Common myeloid progenitor, CD34-positive (primary cell): Measurements from ENCODE around the gene ZBTB40.

Experiments
- CTCF ChIA-PET: fragments of 350-600 bp; sonication (Branson Sonifier 250); formaldehyde crosslinking; loops from one replicate; lab custom pipeline; 2021; ENCODE audit warnings: antibody characterized with exemption; lab: Charles Lee
- POLR2A ChIA-PET: fragments of 350-600 bp; sonication (Branson Sonifier 250); formaldehyde crosslinking; loops from one replicate; lab custom pipeline; 2021; ENCODE audit warnings: antibody characterized with exemption; lab: Charles Lee
- DNase-seq, 3 donors: peaks; one replicate each; pipeline versions ENCODE4 v3.0.0 to v3.0.0-alpha.2; 2013
- H3K27ac ChIP-seq, 2 experiments: 1 replicate in 1 of 2; 2 replicates in 1 of 2; pipeline ENCODE4 v1.7.0; 2013; ENCODE audit warnings: inconsistent platforms in 2 of 2, low read length in 2 of 2, mild to moderate bottlenecking in 2 of 2, low read depth in 1 of 2, moderate library complexity in 1 of 2; ENCODE audit not compliant: severe bottlenecking in 2 of 2, insufficient read depth in 1 of 2, poor library complexity in 1 of 2
- H3K27me3 ChIP-seq, 5 experiments: replicated peaks in 2 of 5; 1 replicate in 3 of 5; 2 replicates in 2 of 5; pipeline versions ENCODE4 v1.6.1 to v1.7.0; 2013; ENCODE audit warnings: low read length in 4 of 5, mild to moderate bottlenecking in 2 of 5, moderate library complexity in 2 of 5, inconsistent platforms in 1 of 5; ENCODE audit not compliant: insufficient read depth in 5 of 5, control insufficient read depth in 4 of 5
- H3K36me3 ChIP-seq, 4 experiments: 1 replicate in 2 of 4; 2 replicates in 2 of 4; pipeline versions ENCODE4 v1.6.1 to v1.7.0; 2013; ENCODE audit warnings: low read length in 3 of 4, control low read depth in 1 of 4, mild to moderate bottlenecking in 1 of 4; ENCODE audit not compliant: control insufficient read depth in 4 of 4, insufficient read depth in 4 of 4
- H3K4me1 ChIP-seq, 4 experiments: 1 replicate in 3 of 4; 2 replicates in 1 of 4; pipeline versions ENCODE4 v1.6.1 to v1.7.1; 2013; ENCODE audit warnings: low read length in 3 of 4, mild to moderate bottlenecking in 3 of 4, control low read depth in 1 of 4, inconsistent platforms in 1 of 4, moderate library complexity in 1 of 4; ENCODE audit not compliant: control insufficient read depth in 4 of 4, insufficient read depth in 4 of 4; ENCODE audit errors: control extremely low read depth in 1 of 4
- H3K4me3 ChIP-seq, 7 experiments: 1 replicate in 4 of 7; 2 replicates in 3 of 7; pipeline versions ENCODE4 v1.5.1 to v1.7.0; 2013; ENCODE audit warnings: mild to moderate bottlenecking in 7 of 7, low read length in 6 of 7, moderate library complexity in 6 of 7, inconsistent platforms in 2 of 7, low read depth in 2 of 7, control low read depth in 1 of 7; ENCODE audit not compliant: insufficient read depth in 4 of 7, control insufficient read depth in 1 of 7; ENCODE audit errors: extremely low read depth in 1 of 7
- H3K9me3 ChIP-seq, 5 experiments: 1 replicate in 4 of 5; 2 replicates in 1 of 5; pipeline versions ENCODE4 v1.6.1 to v1.7.1; 2013; ENCODE audit warnings: low read length in 4 of 5, mild to moderate bottlenecking in 2 of 5, inconsistent platforms in 1 of 5, low read depth in 1 of 5, moderate library complexity in 1 of 5; ENCODE audit not compliant: control insufficient read depth in 4 of 5, insufficient read depth in 2 of 5; ENCODE audit errors: control extremely low read depth in 1 of 5
- WGBS: methylation state at CpG from one replicate; pipeline ENCODE4 v1.1.5; 2013; ENCODE audit not compliant: insufficient coverage; 5-methylcytosine and 5-hydroxymethylcytosine counted together

Gene ZBTB40

GRCh38 chr1:22551591-22551990, 99.9 kb downstream of the ZBTB40 start:
- ChIA-PET POLR2A (no interaction called here), CTCF (no interaction called here)
- 84% methylated on average over 11 of the region's 17 CpGs for WGBS

GRCh38 chr1:22552021-22552420, 100.4 kb downstream of the ZBTB40 start:
- peaks cover 4 to 87% (median 23%) of the 10 kb centered on the region in 5 experiments for H3K27me3 ChIP-seq
- H3K9me3 ChIP-seq: no peaks in the 10 kb centered on the region
- H3K36me3 ChIP-seq: no peaks in the 10 kb centered on the region
- WGBS: 40% methylated on average over 1 of the region's 5 CpGs
- ChIA-PET CTCF (no interaction called here), POLR2A (no interaction called here)
- no peaks in the 10 kb centered on the region for H3K4me1 ChIP-seq
- H3K27ac ChIP-seq: no peak overlapping the region
- H3K4me3 ChIP-seq: no peak overlapping the region
- DNase-seq: no peak

More at GRCh38 chr1:22551591-22551990, 99.9 kb downstream of the ZBTB40 start:
- peaks cover 4 to 87% (median 23%) of the 10 kb centered on the region in 5 experiments for H3K27me3 ChIP-seq
- H3K9me3 ChIP-seq: no peaks in the 10 kb centered on the region
- no peaks in the 10 kb centered on the region for H3K36me3 ChIP-seq
- H3K27ac ChIP-seq: no peak overlapping the region
- DNase-seq: no peak
- no peaks in the 10 kb centered on the region for H3K4me1 ChIP-seq
- H3K4me3 ChIP-seq: no peak overlapping the region

- 76% methylated on average over 18 of the region's 18 CpGs for WGBS
- H3K9me3 ChIP-seq: no peaks in the 10 kb centered on the region
- ChIA-PET CTCF (no interaction called here), POLR2A (no interaction called here)
- no peaks in the 10 kb centered on the region for H3K36me3 ChIP-seq
- H3K27ac ChIP-seq: no peak overlapping the region
- no peak overlapping the region for H3K4me3 ChIP-seq
- DNase-seq: no peak
- peaks cover 4 to 82% (median 23%) of the 10 kb centered on the region in 5 experiments for H3K27me3 ChIP-seq
- H3K4me1 ChIP-seq: no peaks in the 10 kb centered on the region
Measured at GRCh38 chr1:22553104-22553880, 101.6 kb downstream of the ZBTB40 start.

GRCh38 chr1:22553991-22554522, 102.4 kb downstream of the ZBTB40 start:
- CTCF ChIA-PET: no interaction called here

GRCh38 chr1:22555371-22555656, 103.7 kb downstream of the ZBTB40 start:
- ChIA-PET CTCF (no interaction called here), POLR2A (no interaction called here)
- Histone ChIP-seq H3K9me3 (no peaks in the 10 kb centered on the region), H3K4me3 (no peak overlapping the region), H3K36me3 (no peaks in the 10 kb centered on the region), H3K27ac (no peak overlapping the region), H3K4me1 (no peaks in the 10 kb centered on the region), H3K27me3 (peaks cover 0 to 89% (median 27%) of the 10 kb centered on the region in 5 experiments)
- 44% methylated on average over 3 of the region's 3 CpGs for WGBS
- DNase-seq: no peak

More at GRCh38 chr1:22553991-22554522, 102.4 kb downstream of the ZBTB40 start:
- H3K9me3 ChIP-seq: no peaks in the 10 kb centered on the region
- H3K27ac ChIP-seq: no peak overlapping the region
- H3K36me3 ChIP-seq: no peaks in the 10 kb centered on the region
- WGBS: 71% methylated on average over 7 of the region's 8 CpGs
- DNase-seq: no peak
- no peak overlapping the region for H3K4me3 ChIP-seq
- H3K4me1 ChIP-seq: no peaks in the 10 kb centered on the region
- peaks cover 0 to 79% (median 23%) of the 10 kb centered on the region in 5 experiments for H3K27me3 ChIP-seq
- POLR2A ChIA-PET: no interaction called here

- H3K36me3 ChIP-seq: no peaks in the 10 kb centered on the region
- no peak overlapping the region for H3K4me3 ChIP-seq
- POLR2A ChIA-PET: no interaction called here
- H3K9me3 ChIP-seq: no peaks in the 10 kb centered on the region
- WGBS: 26% methylated on average over 11 of the region's 13 CpGs
- H3K4me1 ChIP-seq: no peaks in the 10 kb centered on the region
- no peak overlapping the region for H3K27ac ChIP-seq
- no peak for DNase-seq
- CTCF ChIA-PET: no interaction called here
- H3K27me3 ChIP-seq: peaks cover 0 to 91% (median 29%) of the 10 kb centered on the region in 5 experiments
Measured at GRCh38 chr1:22556391-22557104, 104.9 kb downstream of the ZBTB40 start.
